GM12874 (cell line): ENCODE measurements around the gene MCF2L2.

Experiments
- TF ChIP-seq, protein P1 (sequence below): IDR thresholded peaks from 2 replicates; pipeline ENCODE4 v1.5.1; 2011; ENCODE audit warnings: low read depth, mild to moderate bottlenecking, control low read depth, low read length, moderate library complexity; ENCODE audit not compliant: insufficient read depth

Gene MCF2L2

GRCh38 chr3:183148056-183148455, 280.4 kb downstream of the MCF2L2 start:
- TF ChIP-seq, protein P1, sequence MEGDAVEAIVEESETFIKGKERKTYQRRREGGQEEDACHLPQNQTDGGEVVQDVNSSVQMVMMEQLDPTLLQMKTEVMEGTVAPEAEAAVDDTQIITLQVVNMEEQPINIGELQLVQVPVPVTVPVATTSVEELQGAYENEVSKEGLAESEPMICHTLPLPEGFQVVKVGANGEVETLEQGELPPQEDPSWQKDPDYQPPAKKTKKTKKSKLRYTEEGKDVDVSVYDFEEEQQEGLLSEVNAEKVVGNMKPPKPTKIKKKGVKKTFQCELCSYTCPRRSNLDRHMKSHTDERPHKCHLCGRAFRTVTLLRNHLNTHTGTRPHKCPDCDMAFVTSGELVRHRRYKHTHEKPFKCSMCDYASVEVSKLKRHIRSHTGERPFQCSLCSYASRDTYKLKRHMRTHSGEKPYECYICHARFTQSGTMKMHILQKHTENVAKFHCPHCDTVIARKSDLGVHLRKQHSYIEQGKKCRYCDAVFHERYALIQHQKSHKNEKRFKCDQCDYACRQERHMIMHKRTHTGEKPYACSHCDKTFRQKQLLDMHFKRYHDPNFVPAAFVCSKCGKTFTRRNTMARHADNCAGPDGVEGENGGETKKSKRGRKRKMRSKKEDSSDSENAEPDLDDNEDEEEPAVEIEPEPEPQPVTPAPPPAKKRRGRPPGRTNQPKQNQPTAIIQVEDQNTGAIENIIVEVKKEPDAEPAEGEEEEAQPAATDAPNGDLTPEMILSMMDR: no peak

DNA sequence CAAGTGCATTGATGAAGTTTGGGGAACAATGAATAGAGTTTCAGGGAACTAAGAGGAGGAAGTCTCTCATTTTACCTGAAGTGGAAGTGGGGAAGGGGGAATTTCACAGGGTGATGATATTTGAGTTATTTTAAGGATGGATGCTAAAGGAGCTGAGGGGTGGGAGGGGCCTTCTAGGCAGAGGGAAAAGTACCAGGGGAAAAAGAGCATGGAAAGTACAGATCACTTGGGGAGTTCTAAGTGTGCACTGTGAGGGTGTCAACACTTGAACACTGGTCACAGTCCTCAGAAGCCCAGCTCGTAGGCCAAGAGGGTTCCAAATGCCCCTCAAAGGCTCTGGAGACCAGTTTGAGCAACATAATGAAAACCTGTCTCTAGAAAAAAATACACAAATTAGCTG, 284.1 kb downstream of the MCF2L2 start:
- TF ChIP-seq, protein P1: no peak

DNA sequence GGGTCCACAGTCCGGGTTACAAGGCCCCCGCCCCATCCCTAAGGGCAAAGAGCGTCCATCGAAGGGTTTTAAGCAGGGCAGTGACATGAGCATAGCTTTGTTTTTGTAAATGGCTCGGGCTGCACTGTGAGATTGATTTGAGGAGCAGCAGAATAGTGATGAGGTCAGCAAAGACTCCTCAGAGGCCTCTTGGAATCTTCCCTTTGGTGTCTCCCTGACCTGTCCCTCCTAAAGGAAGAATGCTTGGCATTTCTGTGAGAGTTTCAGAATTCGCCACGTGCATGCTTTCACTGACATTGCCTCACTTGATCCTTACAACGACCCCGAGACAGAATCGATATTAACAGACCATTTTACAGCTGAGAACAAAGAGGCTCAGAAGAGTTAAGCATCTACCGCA, 286.2 kb downstream of the MCF2L2 start:
- TF ChIP-seq, protein P1: no peak

- TF ChIP-seq, protein P1: no peak
Measured at GRCh38 chr3:183134844-183135243, 293.6 kb downstream of the MCF2L2 start.

DNA sequence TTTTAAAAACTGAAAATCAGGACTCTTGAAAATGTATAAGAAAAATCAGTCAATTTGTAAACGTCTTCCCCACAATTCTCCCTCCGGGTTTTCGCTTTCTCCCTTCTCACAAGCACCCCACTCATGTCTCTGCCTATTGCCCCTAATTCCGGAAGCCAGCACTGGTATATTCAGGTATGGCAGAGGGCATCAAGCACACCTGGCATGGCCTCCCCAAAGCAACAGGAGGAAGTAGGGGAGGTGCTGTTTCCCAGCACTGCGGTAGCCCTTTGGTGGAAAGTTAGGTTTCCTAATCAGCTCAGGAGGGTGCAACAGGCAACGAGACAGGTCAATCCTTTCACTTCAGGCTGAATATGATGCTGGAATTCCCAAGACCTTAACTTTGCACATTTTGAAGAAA, 296.0 kb downstream of the MCF2L2 start:
- TF ChIP-seq, protein P1: no peak

DNA sequence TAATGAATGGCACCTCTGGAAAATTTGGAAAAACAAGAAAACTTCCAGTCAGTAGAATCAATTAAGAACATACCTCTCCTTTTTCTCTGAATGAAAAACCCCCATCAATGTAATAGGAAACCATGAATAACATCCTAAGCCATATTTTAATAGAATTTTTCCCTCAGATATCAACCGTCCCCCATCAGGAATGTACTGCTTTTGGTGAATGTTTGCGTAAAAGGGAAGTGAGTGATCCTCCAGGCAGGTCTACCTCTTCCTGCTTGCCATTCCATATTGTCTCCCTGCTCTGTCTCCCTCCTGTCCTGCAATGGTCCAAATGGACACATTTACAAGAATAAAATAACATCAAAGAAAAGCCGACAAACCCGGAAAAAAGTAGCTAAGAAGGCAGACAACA, 296.7 kb downstream of the MCF2L2 start:
- TF ChIP-seq, protein P1: no peak

GRCh38 chr3:183131186-183131725, 297.2 kb downstream of the MCF2L2 start:
- TF ChIP-seq, protein P1: no peak
